Natural killer cell (primary cell): ENCODE data around the gene EXOC4. TPM values are rescaled to one million over a fixed set of nuclear protein-coding genes. Genes with fewer than 3 reads are reported as not detected.

Source experiments
- ATAC-seq, 3 donors: fragments of 150-1000 bp in 2 of 3; fragments of 200-7000 bp in 1 of 3; cut with Tn5 transposase; 1 replicate in 1 of 3; 2 replicates in 2 of 3; pipeline ENCODE4 v1.10.0; 2021; ENCODE audit warnings: mild to moderate bottlenecking in 2 of 3, moderate library complexity in 2 of 3
- DNase-seq, 2 donors: peaks; one replicate each; pipeline versions ENCODE4 v3.0.0 to v3.0.0-alpha.2; 2013 to 2021; ENCODE audit warnings: mixed read lengths in 1 of 2
- H3K27ac ChIP-seq: one replicate; pipeline ENCODE4 v1.5.1; 2013; ENCODE audit warnings: mild to moderate bottlenecking, low read length
- H3K27me3 ChIP-seq: one replicate; pipeline ENCODE4 v1.6.1; 2013; ENCODE audit warnings: low read length; ENCODE audit not compliant: control insufficient read depth, insufficient read depth
- H3K36me3 ChIP-seq: one replicate; pipeline ENCODE4 v1.6.1; 2013; ENCODE audit warnings: low read length; ENCODE audit not compliant: control insufficient read depth, insufficient read depth
- H3K4me1 ChIP-seq: one replicate; pipeline ENCODE4 v1.6.1; 2013; ENCODE audit warnings: low read length; ENCODE audit not compliant: control insufficient read depth, insufficient read depth
- H3K4me3 ChIP-seq: one replicate; pipeline ENCODE4 v1.5.1; 2013; ENCODE audit warnings: low read length
- H3K9me3 ChIP-seq: one replicate; pipeline ENCODE4 v1.6.1; 2013; ENCODE audit warnings: low read length; ENCODE audit not compliant: control insufficient read depth, insufficient read depth
- H3K27ac Mint-ChIP-seq, 2 donors: one replicate each; pipeline ENCODE4 v1.8.0; 2022; ENCODE audit warnings: mild to moderate bottlenecking in 2 of 2, mixed read lengths in 2 of 2, moderate library complexity in 1 of 2
- H3K27me3 Mint-ChIP-seq, 2 donors: one replicate each; pipeline ENCODE4 v1.8.0; 2022; ENCODE audit warnings: low read depth in 2 of 2, mixed read lengths in 2 of 2
- H3K36me3 Mint-ChIP-seq: one replicate; pipeline ENCODE4 v1.8.0; 2022; ENCODE audit warnings: mixed read lengths
- H3K4me1 Mint-ChIP-seq, 2 donors: one replicate each; pipeline ENCODE4 v1.8.0; 2022; ENCODE audit warnings: mixed read lengths in 2 of 2
- H3K4me3 Mint-ChIP-seq: one replicate; pipeline ENCODE4 v1.8.0; 2022; ENCODE audit warnings: mild to moderate bottlenecking, moderate library complexity, mixed read lengths
- H3K9me3 Mint-ChIP-seq, 2 donors: one replicate each; pipeline ENCODE4 v1.8.0; 2022; ENCODE audit warnings: mixed read lengths in 2 of 2
- WGBS: methylation state at CpG from one replicate; pipeline ENCODE4 v1.1.7; 2013; ENCODE audit warnings: missing lambda C conversion rate; ENCODE audit not compliant: insufficient coverage; 5-methylcytosine and 5-hydroxymethylcytosine counted together
- intact Hi-C: fragments of 100-400 bp; cut with micrococcal nuclease; formaldehyde crosslinking; loops from one replicate; pipeline ENCODE4 v1.14.2; 2022
- total RNA-seq, 4 donors: library from RNA; stranded (reverse); fragments of 120-200 nt in 1 of 4; gene quantifications; one replicate each; pipeline versions ENCODE4 v1.2.3 to v1.2.4, GENCODE V29; 2013 to 2022
- TF ChIP-seq, protein P1 (sequence below): fragments of 200-600 bp; IDR thresholded peaks from one replicate; pipeline ENCODE4 v1.8.0; 2022; ENCODE audit warnings: antibody characterized with exemption

The EXOC4 gene
- total RNA-seq, 3 donors from 2014 or later (not counting 1 experiment from before 2014, with no cell fraction given) = 105 to 148 (median 123) TPM

DNA sequence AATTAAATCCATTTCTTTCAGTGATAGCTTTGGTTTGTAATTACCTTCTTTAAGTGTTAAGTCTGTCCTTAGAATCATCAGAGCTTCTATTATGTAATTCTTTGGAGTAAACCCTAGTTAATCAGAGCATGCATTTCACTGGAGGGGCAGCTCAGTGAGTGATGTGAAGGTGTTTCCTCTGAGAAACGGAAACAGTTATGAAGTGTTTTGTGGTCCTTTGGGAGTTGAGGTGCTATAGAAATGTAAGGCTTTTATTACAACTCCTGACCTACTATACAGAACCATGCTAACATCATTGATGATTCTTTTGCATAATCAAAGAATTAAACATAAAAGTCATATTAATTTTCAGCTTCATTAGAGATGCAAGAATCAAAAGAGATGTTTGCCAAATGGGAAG, 141.5 kb downstream of the EXOC4 start:
- ATAC-seq (peak in 2 of 3 donors; percentile 36 to 65), DNase-seq (no peak)
- TF ChIP-seq, protein P1, sequence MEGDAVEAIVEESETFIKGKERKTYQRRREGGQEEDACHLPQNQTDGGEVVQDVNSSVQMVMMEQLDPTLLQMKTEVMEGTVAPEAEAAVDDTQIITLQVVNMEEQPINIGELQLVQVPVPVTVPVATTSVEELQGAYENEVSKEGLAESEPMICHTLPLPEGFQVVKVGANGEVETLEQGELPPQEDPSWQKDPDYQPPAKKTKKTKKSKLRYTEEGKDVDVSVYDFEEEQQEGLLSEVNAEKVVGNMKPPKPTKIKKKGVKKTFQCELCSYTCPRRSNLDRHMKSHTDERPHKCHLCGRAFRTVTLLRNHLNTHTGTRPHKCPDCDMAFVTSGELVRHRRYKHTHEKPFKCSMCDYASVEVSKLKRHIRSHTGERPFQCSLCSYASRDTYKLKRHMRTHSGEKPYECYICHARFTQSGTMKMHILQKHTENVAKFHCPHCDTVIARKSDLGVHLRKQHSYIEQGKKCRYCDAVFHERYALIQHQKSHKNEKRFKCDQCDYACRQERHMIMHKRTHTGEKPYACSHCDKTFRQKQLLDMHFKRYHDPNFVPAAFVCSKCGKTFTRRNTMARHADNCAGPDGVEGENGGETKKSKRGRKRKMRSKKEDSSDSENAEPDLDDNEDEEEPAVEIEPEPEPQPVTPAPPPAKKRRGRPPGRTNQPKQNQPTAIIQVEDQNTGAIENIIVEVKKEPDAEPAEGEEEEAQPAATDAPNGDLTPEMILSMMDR = no peak
- Histone ChIP-seq H3K9me3 (no peaks in the 10 kb centered on the region), H3K4me3 (no peak overlapping the region), H3K36me3 (no peaks in the 10 kb centered on the region), H3K27ac (no peak overlapping the region), H3K4me1 (no peaks in the 10 kb centered on the region), H3K27me3 (no peaks in the 10 kb centered on the region)
- H3K4me3 Mint-ChIP-seq = no peak overlapping the region
- H3K9me3 Mint-ChIP-seq = no peaks in the 10 kb centered on the region
- intact Hi-C loops = no loop called here
- H3K27me3 Mint-ChIP-seq = no peaks in the 10 kb centered on the region
- H3K27ac Mint-ChIP-seq = peak overlapping the region in 1 of 2 donors; percentile 8
- no peaks in the 10 kb centered on the region for H3K36me3 Mint-ChIP-seq
- peaks cover 24 to 27% of the 10 kb centered on the region in 2 donors for H3K4me1 Mint-ChIP-seq
- no CpG with 5 or more reads among the region's 1 CpG for WGBS

DNA sequence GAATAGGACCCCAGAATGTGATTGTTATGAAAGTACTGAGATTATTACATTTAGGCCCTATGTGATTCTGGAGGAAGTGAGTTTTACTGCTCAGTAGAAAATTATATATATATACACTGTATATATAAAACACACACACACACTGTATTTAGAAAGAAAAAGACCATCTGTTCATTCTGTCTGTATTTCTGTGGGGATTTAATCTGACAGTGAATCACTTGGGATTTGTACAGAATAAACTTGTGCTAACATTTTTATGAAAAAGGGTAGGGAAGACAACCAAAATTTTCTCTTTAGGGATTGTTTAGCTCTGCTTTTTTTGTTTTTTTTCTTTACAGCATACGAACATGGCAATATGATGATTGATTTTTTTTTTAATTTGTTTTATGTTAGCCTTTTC, 142.7 kb downstream of the EXOC4 start:
- H3K4me3 Mint-ChIP-seq = no peak overlapping the region
- Histone ChIP-seq H3K27ac (no peak overlapping the region), H3K36me3 (no peaks in the 10 kb centered on the region), H3K9me3 (no peaks in the 10 kb centered on the region), H3K27me3 (no peaks in the 10 kb centered on the region), H3K4me1 (no peaks in the 10 kb centered on the region), H3K4me3 (no peak overlapping the region)
- no peaks in the 10 kb centered on the region for H3K9me3 Mint-ChIP-seq
- intact Hi-C loops = no loop called here
- DNase-seq (no peak), ATAC-seq (no peak)
- WGBS = 83% methylated on average over 1 of the region's 1 CpG
- H3K36me3 Mint-ChIP-seq = no peaks in the 10 kb centered on the region
- H3K4me1 Mint-ChIP-seq = peaks cover 22 to 29% of the 10 kb centered on the region in 2 donors
- TF ChIP-seq, protein P1 = no peak
- no peaks in the 10 kb centered on the region for H3K27me3 Mint-ChIP-seq
- no peak overlapping the region for H3K27ac Mint-ChIP-seq

DNA sequence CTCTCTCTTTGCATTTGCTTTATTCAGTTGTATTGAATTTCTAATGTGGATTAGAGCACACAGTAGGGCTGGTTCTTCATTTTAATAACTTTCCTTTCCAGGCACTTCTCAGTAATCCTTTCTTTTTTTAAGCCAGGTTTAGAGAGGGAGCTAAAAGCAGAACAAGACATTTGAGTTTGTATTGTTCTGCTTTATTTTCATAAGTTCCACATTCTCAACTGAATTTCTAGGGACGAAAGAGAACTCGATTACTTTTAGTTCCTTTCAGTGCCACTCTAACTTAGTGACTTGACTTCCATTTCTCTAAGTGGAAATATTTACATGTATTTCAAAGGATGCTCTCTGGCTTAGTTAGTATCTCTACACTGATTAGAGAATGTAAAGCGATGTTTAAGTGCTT, 145.6 kb downstream of the EXOC4 start:
- Histone ChIP-seq H3K27me3 (no peaks in the 10 kb centered on the region), H3K4me1 (no peaks in the 10 kb centered on the region), H3K9me3 (no peaks in the 10 kb centered on the region), H3K27ac (no peak overlapping the region), H3K4me3 (no peak overlapping the region), H3K36me3 (no peaks in the 10 kb centered on the region)
- no peak for DNase-seq
- intact Hi-C loops = no loop called here
- Mint-ChIP-seq H3K27me3 (no peaks in the 10 kb centered on the region), H3K27ac (no peak overlapping the region), H3K36me3 (no peaks in the 10 kb centered on the region), H3K4me3 (no peak overlapping the region), H3K9me3 (no peaks in the 10 kb centered on the region), H3K4me1 (peaks cover 19 to 22% of the 10 kb centered on the region in 2 donors)
- no peak for ATAC-seq
- TF ChIP-seq, protein P1 = no peak
- WGBS = no CpG with 5 or more reads among the region's 3 CpGs

DNA sequence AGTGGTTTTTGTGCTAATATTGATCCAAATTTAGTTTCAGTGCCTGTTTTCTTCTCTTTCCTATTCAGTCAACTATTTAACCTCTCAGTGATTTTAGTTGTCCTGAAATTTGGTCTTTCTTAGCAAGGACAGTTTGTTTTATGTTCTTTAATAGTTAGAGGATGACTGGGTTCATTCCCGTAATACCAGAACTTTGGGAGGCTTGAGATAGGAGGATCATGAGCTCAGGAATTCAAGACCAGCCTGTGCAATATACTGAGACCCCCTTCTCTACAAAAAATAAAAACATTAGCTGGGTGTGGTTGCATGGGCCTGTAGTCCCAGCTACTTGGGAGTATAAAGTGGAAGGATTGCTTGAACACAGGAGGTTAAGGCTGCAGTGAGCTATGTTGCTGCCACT, 148.3 kb downstream of the EXOC4 start:
- no peaks in the 10 kb centered on the region for H3K36me3 Mint-ChIP-seq
- no peaks in the 10 kb centered on the region for H3K27me3 Mint-ChIP-seq
- ATAC-seq = no peak
- no peak overlapping the region for H3K27ac Mint-ChIP-seq
- intact Hi-C loops = no loop called here
- H3K27ac ChIP-seq = no peak overlapping the region
- no peak overlapping the region for H3K4me3 ChIP-seq
- TF ChIP-seq, protein P1 = no peak
- H3K4me3 Mint-ChIP-seq = no peak overlapping the region
- no peak for DNase-seq
- no peaks in the 10 kb centered on the region for H3K27me3 ChIP-seq
- WGBS = 86% methylated on average over 1 of the region's 1 CpG
- no peaks in the 10 kb centered on the region for H3K36me3 ChIP-seq
- no peaks in the 10 kb centered on the region for H3K4me1 ChIP-seq
- H3K9me3 Mint-ChIP-seq = no peaks in the 10 kb centered on the region
- H3K4me1 Mint-ChIP-seq = peaks cover 7 to 16% of the 10 kb centered on the region in 2 donors
- no peaks in the 10 kb centered on the region for H3K9me3 ChIP-seq
